Thyroid gland (tissue), 4 donors: ENCODE data around the gene HYAL3.

Experiments
- CTCF ChIP-seq, 6 experiments: fragments of 200-600 bp in 3 of 6; fragments of 450-650 bp in 3 of 6; sonication (generic) in 3 of 6; IDR thresholded peaks; one replicate each; pipeline ENCODE4 v1.5.1; 2016 to 2019; ENCODE audit warnings: antibody characterized with exemption in 6 of 6, mild to moderate bottlenecking in 2 of 6, inconsistent platforms in 1 of 6, moderate library complexity in 1 of 6
- POLR2A ChIP-seq, 2 donors: fragments of 450-650 bp; IDR thresholded peaks; one replicate each; pipeline ENCODE4 v1.6.1; 2017; ENCODE audit warnings: antibody characterized with exemption in 2 of 2, mild to moderate bottlenecking in 2 of 2, moderate library complexity in 1 of 2

GRCh38 chr3:50341537-50341936 lies 42.3 kb upstream of the HYAL3 start:
- TF ChIP-seq CTCF (IDR thresholded peaks at IDR 0.05) (no peak), POLR2A (IDR thresholded peaks at IDR 0.05) (no peak)
